GM18951 (cell line): Measurements from ENCODE around the gene SEC24D.

Experiments
- POLR2A ChIP-seq: IDR thresholded peaks from 4 replicates; pipeline ENCODE4 v1.6.1; 2011; ENCODE audit warnings: mild to moderate bottlenecking; ENCODE audit not compliant: insufficient read length, insufficient read depth; ENCODE audit errors: extremely low read depth
- in situ Hi-C: fragments of 300-500 bp; cut with MboI; formaldehyde crosslinking; loops from one replicate; pipeline ENCODE4 v1.12.0; 2022; ENCODE audit warnings: low sequenced_read_pairs, mixed read lengths, inconsistent platforms; ENCODE audit not compliant: unreplicated experiment

The SEC24D gene

GRCh38 chr4:118754890-118755289 is 81.0 kb downstream of the SEC24D start:
- no peak for TF ChIP-seq POLR2A
- in situ Hi-C loops: no loop called here

- in situ Hi-C loops: no loop called here
- no peak for TF ChIP-seq POLR2A
Measured at GRCh38 chr4:118753685-118754084, 82.2 kb downstream of the SEC24D start.

- TF ChIP-seq POLR2A: no peak
- in situ Hi-C loops: no loop called here
Measured at GRCh38 chr4:118753096-118753495, 82.8 kb downstream of the SEC24D start.

- in situ Hi-C loops: no loop called here
- TF ChIP-seq POLR2A: no peak
Measured at GRCh38 chr4:118752551-118752950, 83.4 kb downstream of the SEC24D start.

- in situ Hi-C loops: no loop called here
- TF ChIP-seq POLR2A: no peak
Measured at GRCh38 chr4:118751629-118752323, 84.2 kb downstream of the SEC24D start.

GRCh38 chr4:118749347-118749988 is 86.5 kb downstream of the SEC24D start:
- TF ChIP-seq POLR2A: no peak

GRCh38 chr4:118746251-118746919 is 89.5 kb downstream of the SEC24D start:
- TF ChIP-seq POLR2A: no peak
- in situ Hi-C loops: no loop called here

More at GRCh38 chr4:118749347-118749988, 86.5 kb downstream of the SEC24D start:
- in situ Hi-C loops: no loop called here

- in situ Hi-C loops: no loop called here
- TF ChIP-seq POLR2A: no peak
Measured at GRCh38 chr4:118745357-118745756, 90.6 kb downstream of the SEC24D start.

GRCh38 chr4:118743867-118744266 is 92.1 kb downstream of the SEC24D start:
- TF ChIP-seq POLR2A: no peak
- in situ Hi-C loops: no loop called here

- in situ Hi-C loops: no loop called here
- no peak for TF ChIP-seq POLR2A
Measured at GRCh38 chr4:118742050-118742449, 93.9 kb downstream of the SEC24D start.

- in situ Hi-C loops: no loop called here
- no peak for TF ChIP-seq POLR2A
Measured at GRCh38 chr4:118741301-118741855, 94.5 kb downstream of the SEC24D start.

- in situ Hi-C loops: no loop called here
- no peak for TF ChIP-seq POLR2A
Measured at GRCh38 chr4:118740869-118741268, 95.1 kb downstream of the SEC24D start.

- in situ Hi-C loops: no loop called here
Measured at GRCh38 chr4:118739022-118739713, 96.8 kb downstream of the SEC24D start.

GRCh38 chr4:118738090-118738489 is 97.8 kb downstream of the SEC24D start:
- in situ Hi-C loops: no loop called here
- no peak for TF ChIP-seq POLR2A

More at GRCh38 chr4:118739022-118739713, 96.8 kb downstream of the SEC24D start:
- no peak for TF ChIP-seq POLR2A
